GM12878 (cell line): ENCODE results near the gene CREB3L1. TPM values are rescaled to one million over a fixed set of nuclear protein-coding genes. Genes with fewer than 3 reads are reported as not detected.

Experiments
- ATAC-seq: fragments of 200-7000 bp; cut with Tn5 transposase; 3 replicates; pipeline ENCODE4 v1.9.1; 2020; ENCODE audit warnings: mild to moderate bottlenecking, moderate library complexity
- BruUV-seq: library from RNA; stranded (reverse); fragments of 400-500 nt; replicated peaks from 2 replicates; lab custom pipeline; 2021; lab: Mats Ljungman, UMichigan
- CTCF ChIA-PET: fragments of 300-600 bp; sonication (Branson Sonifier 250); formaldehyde crosslinking; extraction: SDS; loops from one replicate; lab custom pipeline; 2021; ENCODE audit warnings: inconsistent platforms; lab: Yijun Ruan, JAX
- POLR2A ChIA-PET: fragments of 350-600 bp; formaldehyde crosslinking; extraction: SDS; loops from one replicate; lab custom pipeline; 2021; ENCODE audit warnings: inconsistent platforms; lab: Charles Lee
- RAD21 ChIA-PET: fragments of 300-600 bp; sonication (Branson Sonifier 250); formaldehyde crosslinking; loops from one replicate; lab custom pipeline; 2023; ENCODE audit warnings: antibody characterized with exemption; ENCODE audit not compliant: unreplicated experiment; lab: Charles Lee
- SMC1A ChIA-PET: fragments of 300-600 bp; sonication (Branson Sonifier 250); formaldehyde crosslinking; loops from one replicate; lab custom pipeline; 2023; ENCODE audit not compliant: unreplicated experiment, uncharacterized antibody; lab: Charles Lee
- DNase-seq: peaks from one replicate; pipeline ENCODE4 v3.0.0-alpha.2; 2011; ENCODE audit warnings: low read depth, low spot score
- FAIRE-seq: peaks from 3 replicates; lab custom pipeline; 2011; peaks lifted over from hg19 to GRCh38; lab: Jason Lieb, UNC
- H2AFZ ChIP-seq: 2 replicates; pipeline ENCODE4 v1.6.0; 2011; ENCODE audit warnings: low read depth, low read length, control low read depth; ENCODE audit not compliant: control insufficient read depth
- H3K27ac ChIP-seq: 2 replicates; pipeline ENCODE4 v1.5.1; 2011; ENCODE audit warnings: control low read depth; ENCODE audit not compliant: control insufficient read depth, insufficient read depth
- H3K27me3 ChIP-seq, 2 experiments: replicated peaks in 1 of 2; 2 replicates each; pipeline versions ENCODE4 v1.6.0 to v1.6.1; 2011; ENCODE audit warnings: low read length in 1 of 2; ENCODE audit not compliant: control insufficient read depth in 2 of 2, insufficient read depth in 2 of 2
- H3K36me3 ChIP-seq, 2 experiments: 2 replicates each; pipeline ENCODE4 v1.5.1; 2011; ENCODE audit warnings: low read length in 1 of 2; ENCODE audit not compliant: control insufficient read depth in 2 of 2, insufficient read depth in 2 of 2
- H3K4me1 ChIP-seq: 2 replicates; pipeline ENCODE4 v1.6.1; 2011; ENCODE audit warnings: mild to moderate bottlenecking, low read length, moderate library complexity, mixed read lengths; ENCODE audit not compliant: control insufficient read depth, insufficient read depth
- H3K4me2 ChIP-seq: 2 replicates; pipeline ENCODE4 v1.6.0; 2011; ENCODE audit warnings: control low read depth; ENCODE audit not compliant: control insufficient read depth, insufficient read depth
- H3K4me3 ChIP-seq: fragments of 200-600 bp; sonication (generic); 2 replicates; pipeline ENCODE4 v1.5.1; 2016
- H3K79me2 ChIP-seq: 2 replicates; pipeline ENCODE4 v1.6.0; 2011; ENCODE audit warnings: low read length; ENCODE audit not compliant: control insufficient read depth, insufficient read depth
- H3K9ac ChIP-seq: 2 replicates; pipeline ENCODE4 v1.8.0; 2011; ENCODE audit warnings: low read length, control low read depth, mixed read lengths; ENCODE audit not compliant: control insufficient read depth, insufficient read depth
- H3K9me3 ChIP-seq: replicated peaks from 3 replicates; pipeline ENCODE4 v1.5.1; 2011; ENCODE audit warnings: mild to moderate bottlenecking, low read length; ENCODE audit not compliant: control insufficient read depth, insufficient read depth
- H4K20me1 ChIP-seq: 2 replicates; pipeline ENCODE4 v1.6.0; 2011; ENCODE audit not compliant: control insufficient read depth, insufficient read depth
- BHLHE40 ChIP-seq, 2 experiments: fragments of 450-650 bp in 1 of 2; IDR thresholded peaks; 2 replicates each; pipeline ENCODE4 v1.6.1; 2011 to 2017; ENCODE audit warnings: low read depth in 2 of 2, borderline replicate concordance in 1 of 2, improper control_type of control experiment in 1 of 2, low read length in 1 of 2, mild to moderate bottlenecking in 1 of 2
- LARP7 ChIP-seq: fragments of 450-650 bp; IDR thresholded peaks from 2 replicates; pipeline ENCODE4 v1.6.1; 2017; ENCODE audit warnings: mild to moderate bottlenecking
- NBN ChIP-seq: fragments of 450-650 bp; IDR thresholded peaks from 2 replicates; pipeline ENCODE4 v1.6.1; 2016
- NFXL1 ChIP-seq: fragments of 450-650 bp; IDR thresholded peaks from 2 replicates; pipeline ENCODE4 v1.6.1; 2017; ENCODE audit warnings: antibody characterized with exemption, mild to moderate bottlenecking, borderline replicate concordance
- NRF1 ChIP-seq: conservative IDR thresholded peaks from 2 replicates; pipeline ENCODE4 v1.6.1; 2011; ENCODE audit warnings: mild to moderate bottlenecking, low read depth, low read length, improper control_type of control experiment
- SMAD1 ChIP-seq: fragments of 450-650 bp; IDR thresholded peaks from 2 replicates; pipeline ENCODE4 v1.6.1; 2018; ENCODE audit warnings: mild to moderate bottlenecking, low read depth; ENCODE audit not compliant: partially characterized antibody
- SMAD5 ChIP-seq: IDR thresholded peaks from 2 replicates; pipeline ENCODE4 v1.6.1; 2016; ENCODE audit warnings: antibody characterized with exemption, low read depth
- TBL1XR1 ChIP-seq: IDR thresholded peaks from 2 replicates; pipeline ENCODE4 v1.6.1; 2012; ENCODE audit warnings: low read depth, low read length, improper control_type of control experiment
- ZNF217 ChIP-seq: fragments of 450-650 bp; IDR thresholded peaks from 2 replicates; pipeline ENCODE4 v1.6.1; 2017; ENCODE audit warnings: antibody characterized with exemption, mild to moderate bottlenecking
- ZNF24 ChIP-seq: fragments of 450-650 bp; IDR thresholded peaks from 2 replicates; pipeline ENCODE4 v1.6.1; 2017; ENCODE audit warnings: antibody characterized with exemption, mild to moderate bottlenecking
- WGBS: methylation state at CpG from one replicate; pipeline ENCODE4 v1.1.6; 2016; ENCODE audit warnings: low lambda C conversion rate; ENCODE audit not compliant: insufficient replicate concordance, insufficient coverage; ENCODE audit errors: missing lambda C conversion rate; 5-methylcytosine and 5-hydroxymethylcytosine counted together
- in situ Hi-C: fragments of 300-500 bp; cut with MboI; formaldehyde crosslinking; loops from 9 replicates; pipeline ENCODE4 v1.14.3; 2018; ENCODE audit warnings: mixed read lengths
- intact Hi-C: fragments of 100-400 bp; cut with micrococcal nuclease; formaldehyde crosslinking; loops from one replicate; pipeline ENCODE4 v1.14.2; 2022; ENCODE audit not compliant: unreplicated experiment
- polyA plus RNA-seq, 11 experiments: library from polyadenylated mRNA; depleted of rRNA in 4 of 11; unstranded in 6 of 11; stranded (reverse) in 5 of 11; fragments of >200 nt; fragmentation: Nextera tagmentation in 4 of 11; fragmentation: Illumina TruSeq in 1 of 11; extraction: Ambion mirVana in 4 of 11; extraction: Trizol in 1 of 11; gene quantifications; 1 replicate in 1 of 11; 2 replicates in 10 of 11; pipeline versions ENCODE4 v1.2.1 to v1.2.3, GENCODE V29; 2011 to 2016; ENCODE audit warnings: inconsistent platforms in 2 of 11, missing spikeins in 2 of 11, low read depth in 1 of 11
- total RNA-seq, 4 experiments: library from RNA; depleted of rRNA in 3 of 4; stranded (reverse); fragments of >200 nt in 3 of 4; fragmentation: Illumina TruSeq in 1 of 4; extraction: Trizol in 1 of 4; gene quantifications; 2 replicates each; pipeline versions ENCODE4 v1.2.1 to v1.2.3, GENCODE V29; 2013 to 2021
- TF ChIP-seq, protein P1 (sequence below): fragments of 450-650 bp; IDR thresholded peaks from 2 replicates; pipeline ENCODE4 v1.6.1; 2017; ENCODE audit warnings: mild to moderate bottlenecking
- TF ChIP-seq, protein P2 (sequence below): fragments of 450-650 bp; IDR thresholded peaks from 2 replicates; pipeline ENCODE4 v1.6.1; 2016; ENCODE audit warnings: mild to moderate bottlenecking
- TF ChIP-seq, protein P3 (sequence below): fragments of 150-350 bp; IDR thresholded peaks from 2 replicates; pipeline ENCODE4 v1.6.1; 2014; ENCODE audit warnings: mild to moderate bottlenecking, low read depth, low read length
- TF ChIP-seq, protein P4 (sequence below): fragments of 450-650 bp; conservative IDR thresholded peaks from 2 replicates; pipeline ENCODE4 v1.6.1; 2017; ENCODE audit warnings: mild to moderate bottlenecking, moderate library complexity
- TF ChIP-seq, protein P5 (sequence below): fragments of 450-650 bp; IDR thresholded peaks from 2 replicates; pipeline ENCODE4 v1.6.1; 2018; ENCODE audit warnings: borderline replicate concordance, mild to moderate bottlenecking; ENCODE audit not compliant: partially characterized antibody

CREB3L1 gene
- total and polyA plus RNA-seq, 10 of the 15 experiments (the other 5 are each of a cell fraction or from before 2014, with no cell fraction given) = 0.03 to 1.4 (median 0.22) TPM

DNA sequence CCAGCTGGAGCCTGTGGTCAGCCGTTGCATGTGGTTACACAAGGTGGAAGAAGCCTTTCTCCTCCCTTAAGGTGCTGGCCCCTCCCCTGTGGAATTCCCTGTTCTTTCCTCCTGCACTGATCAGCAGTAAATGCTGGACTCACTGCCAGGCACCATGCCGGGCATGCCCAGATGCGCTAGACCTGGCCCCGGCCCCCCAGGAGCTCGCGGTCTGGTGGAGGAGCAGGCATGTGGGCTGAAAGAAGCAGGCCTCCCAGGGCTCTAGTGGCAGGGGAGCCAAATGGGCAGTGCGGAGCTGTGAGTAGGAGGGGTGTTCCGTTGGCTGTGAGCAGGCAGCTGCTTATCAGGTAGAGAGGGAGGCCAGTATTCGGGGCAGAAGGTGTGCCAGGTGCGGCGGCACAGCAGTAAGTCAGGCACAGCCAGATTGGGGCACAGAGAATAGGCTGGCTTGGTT lies 80.0 kb downstream of the CREB3L1 start:
- Histone ChIP-seq H3K4me1 (peaks cover 24% of the 10 kb centered on the region), H3K79me2 (peaks cover 41% of the 10 kb centered on the region), H3K36me3 (peaks cover 0 to under 1% of the 10 kb centered on the region in 2 experiments; a peak in 1 of 4 replicates), H3K27ac (no peak overlapping the region), H2AFZ (no peak overlapping the region), H3K4me2 (no peak overlapping the region), H3K27me3 (no peaks in the 10 kb centered on the region), H3K9me3 (no peaks in the 10 kb centered on the region), H3K9ac (no peak overlapping the region), H3K4me3 (no peak overlapping the region), H4K20me1 (no peaks in the 10 kb centered on the region)
- FAIRE-seq (no peak), ATAC-seq (no peak), DNase-seq (no peak)
- in situ Hi-C loops = no loop called here
- SMC1A ChIA-PET = interaction anchor here (6.0 kb wide), 1 partner anchor 7 kb away, joined by 70 read pairs; no protein-coding TSS in a partner anchor
- RAD21 ChIA-PET = interaction anchor here (0.5 to 1.1 kb wide), 2 partner anchors 10 to 537 kb away, joined by 3 to 4 read pairs; partner anchors contain the start of gene DGKZ
- intact Hi-C loops = no loop called here
- WGBS = 92% methylated on average over 11 of the region's 11 CpGs
- CTCF ChIA-PET = interaction anchor here (1.3 to 19.9 kb wide), 2 partner anchors 8 to 9 kb away, joined by 3 to 423 read pairs; no protein-coding TSS in a partner anchor
- BruUV-seq = no TSS peak
- POLR2A ChIA-PET = interaction anchor here (3.1 kb wide), 1 partner anchor 9 kb away, joined by 8 read pairs; no protein-coding TSS in a partner anchor
- TF ChIP-seq ZNF217 (no peak), NRF1 (no peak), LARP7 (no peak), TBL1XR1 (no peak), SMAD1 (no peak), SMAD5 (no peak), NBN (no peak), ZNF24 (no peak), NFXL1 (no peak), BHLHE40 (IDR thresholded peaks at IDR 0.05; ENCODE audit: borderline replicate concordance in 1 of 2, low read depth in 2 of 2, low read length in 1 of 2) (no peak)
- TF ChIP-seq, protein P1, sequence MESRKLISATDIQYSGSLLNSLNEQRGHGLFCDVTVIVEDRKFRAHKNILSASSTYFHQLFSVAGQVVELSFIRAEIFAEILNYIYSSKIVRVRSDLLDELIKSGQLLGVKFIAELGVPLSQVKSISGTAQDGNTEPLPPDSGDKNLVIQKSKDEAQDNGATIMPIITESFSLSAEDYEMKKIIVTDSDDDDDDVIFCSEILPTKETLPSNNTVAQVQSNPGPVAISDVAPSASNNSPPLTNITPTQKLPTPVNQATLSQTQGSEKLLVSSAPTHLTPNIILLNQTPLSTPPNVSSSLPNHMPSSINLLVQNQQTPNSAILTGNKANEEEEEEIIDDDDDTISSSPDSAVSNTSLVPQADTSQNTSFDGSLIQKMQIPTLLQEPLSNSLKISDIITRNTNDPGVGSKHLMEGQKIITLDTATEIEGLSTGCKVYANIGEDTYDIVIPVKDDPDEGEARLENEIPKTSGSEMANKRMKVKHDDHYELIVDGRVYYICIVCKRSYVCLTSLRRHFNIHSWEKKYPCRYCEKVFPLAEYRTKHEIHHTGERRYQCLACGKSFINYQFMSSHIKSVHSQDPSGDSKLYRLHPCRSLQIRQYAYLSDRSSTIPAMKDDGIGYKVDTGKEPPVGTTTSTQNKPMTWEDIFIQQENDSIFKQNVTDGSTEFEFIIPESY = no peak
- TF ChIP-seq, protein P2, sequence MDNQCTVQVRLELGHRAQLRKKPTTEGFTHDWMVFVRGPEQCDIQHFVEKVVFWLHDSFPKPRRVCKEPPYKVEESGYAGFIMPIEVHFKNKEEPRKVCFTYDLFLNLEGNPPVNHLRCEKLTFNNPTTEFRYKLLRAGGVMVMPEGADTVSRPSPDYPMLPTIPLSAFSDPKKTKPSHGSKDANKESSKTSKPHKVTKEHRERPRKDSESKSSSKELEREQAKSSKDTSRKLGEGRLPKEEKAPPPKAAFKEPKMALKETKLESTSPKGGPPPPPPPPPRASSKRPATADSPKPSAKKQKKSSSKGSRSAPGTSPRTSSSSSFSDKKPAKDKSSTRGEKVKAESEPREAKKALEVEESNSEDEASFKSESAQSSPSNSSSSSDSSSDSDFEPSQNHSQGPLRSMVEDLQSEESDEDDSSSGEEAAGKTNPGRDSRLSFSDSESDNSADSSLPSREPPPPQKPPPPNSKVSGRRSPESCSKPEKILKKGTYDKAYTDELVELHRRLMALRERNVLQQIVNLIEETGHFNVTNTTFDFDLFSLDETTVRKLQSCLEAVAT = no peak
- TF ChIP-seq, protein P3, sequence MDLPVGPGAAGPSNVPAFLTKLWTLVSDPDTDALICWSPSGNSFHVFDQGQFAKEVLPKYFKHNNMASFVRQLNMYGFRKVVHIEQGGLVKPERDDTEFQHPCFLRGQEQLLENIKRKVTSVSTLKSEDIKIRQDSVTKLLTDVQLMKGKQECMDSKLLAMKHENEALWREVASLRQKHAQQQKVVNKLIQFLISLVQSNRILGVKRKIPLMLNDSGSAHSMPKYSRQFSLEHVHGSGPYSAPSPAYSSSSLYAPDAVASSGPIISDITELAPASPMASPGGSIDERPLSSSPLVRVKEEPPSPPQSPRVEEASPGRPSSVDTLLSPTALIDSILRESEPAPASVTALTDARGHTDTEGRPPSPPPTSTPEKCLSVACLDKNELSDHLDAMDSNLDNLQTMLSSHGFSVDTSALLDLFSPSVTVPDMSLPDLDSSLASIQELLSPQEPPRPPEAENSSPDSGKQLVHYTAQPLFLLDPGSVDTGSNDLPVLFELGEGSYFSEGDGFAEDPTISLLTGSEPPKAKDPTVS = no peak
- TF ChIP-seq, protein P4, sequence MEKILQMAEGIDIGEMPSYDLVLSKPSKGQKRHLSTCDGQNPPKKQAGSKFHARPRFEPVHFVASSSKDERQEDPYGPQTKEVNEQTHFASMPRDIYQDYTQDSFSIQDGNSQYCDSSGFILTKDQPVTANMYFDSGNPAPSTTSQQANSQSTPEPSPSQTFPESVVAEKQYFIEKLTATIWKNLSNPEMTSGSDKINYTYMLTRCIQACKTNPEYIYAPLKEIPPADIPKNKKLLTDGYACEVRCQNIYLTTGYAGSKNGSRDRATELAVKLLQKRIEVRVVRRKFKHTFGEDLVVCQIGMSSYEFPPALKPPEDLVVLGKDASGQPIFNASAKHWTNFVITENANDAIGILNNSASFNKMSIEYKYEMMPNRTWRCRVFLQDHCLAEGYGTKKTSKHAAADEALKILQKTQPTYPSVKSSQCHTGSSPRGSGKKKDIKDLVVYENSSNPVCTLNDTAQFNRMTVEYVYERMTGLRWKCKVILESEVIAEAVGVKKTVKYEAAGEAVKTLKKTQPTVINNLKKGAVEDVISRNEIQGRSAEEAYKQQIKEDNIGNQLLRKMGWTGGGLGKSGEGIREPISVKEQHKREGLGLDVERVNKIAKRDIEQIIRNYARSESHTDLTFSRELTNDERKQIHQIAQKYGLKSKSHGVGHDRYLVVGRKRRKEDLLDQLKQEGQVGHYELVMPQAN = no peak
- TF ChIP-seq, protein P5, sequence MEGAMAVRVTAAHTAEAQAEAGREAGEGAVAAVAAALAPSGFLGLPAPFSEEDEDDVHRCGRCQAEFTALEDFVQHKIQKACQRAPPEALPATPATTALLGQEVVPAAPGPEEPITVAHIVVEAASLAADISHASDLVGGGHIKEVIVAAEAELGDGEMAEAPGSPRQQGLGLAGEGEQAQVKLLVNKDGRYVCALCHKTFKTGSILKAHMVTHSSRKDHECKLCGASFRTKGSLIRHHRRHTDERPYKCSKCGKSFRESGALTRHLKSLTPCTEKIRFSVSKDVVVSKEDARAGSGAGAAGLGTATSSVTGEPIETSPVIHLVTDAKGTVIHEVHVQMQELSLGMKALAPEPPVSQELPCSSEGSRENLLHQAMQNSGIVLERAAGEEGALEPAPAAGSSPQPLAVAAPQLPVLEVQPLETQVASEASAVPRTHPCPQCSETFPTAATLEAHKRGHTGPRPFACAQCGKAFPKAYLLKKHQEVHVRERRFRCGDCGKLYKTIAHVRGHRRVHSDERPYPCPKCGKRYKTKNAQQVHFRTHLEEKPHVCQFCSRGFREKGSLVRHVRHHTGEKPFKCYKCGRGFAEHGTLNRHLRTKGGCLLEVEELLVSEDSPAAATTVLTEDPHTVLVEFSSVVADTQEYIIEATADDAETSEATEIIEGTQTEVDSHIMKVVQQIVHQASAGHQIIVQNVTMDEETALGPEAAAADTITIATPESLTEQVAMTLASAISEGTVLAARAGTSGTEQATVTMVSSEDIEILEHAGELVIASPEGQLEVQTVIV = no peak
